Lung (tissue), 12 donors: ENCODE results near the gene STK40. TPM values are rescaled to one million over a fixed set of nuclear protein-coding genes. Genes with fewer than 3 reads are reported as not detected.

Experiments used
- ATAC-seq: fragments of 200-7000 bp; cut with Tn5 transposase; one replicate; pipeline ENCODE4 v1.9.1; 2020; ENCODE audit warnings: moderate number of reproducible peaks; ENCODE audit not compliant: insufficient read depth, low FRiP score
- DNase-seq, 3 donors: peaks; one replicate each; pipeline ENCODE4 v3.0.0-alpha.2; 2013 to 2017
- H3K27ac ChIP-seq, 2 donors: one replicate each; pipeline ENCODE4 v1.5.1; 2013; ENCODE audit warnings: mild to moderate bottlenecking in 2 of 2, moderate library complexity in 2 of 2, control low read depth in 1 of 2, inconsistent platforms in 1 of 2, low read depth in 1 of 2, low read length in 1 of 2
- H3K27me3 ChIP-seq, 3 donors: one replicate each; pipeline ENCODE4 v1.5.1; 2013; ENCODE audit warnings: low read length in 2 of 3; ENCODE audit not compliant: control insufficient read depth in 3 of 3, insufficient read depth in 3 of 3
- H3K36me3 ChIP-seq, 4 donors: one replicate each; pipeline ENCODE4 v1.5.1; 2013; ENCODE audit warnings: low read length in 4 of 4, mild to moderate bottlenecking in 1 of 4, moderate library complexity in 1 of 4; ENCODE audit not compliant: control insufficient read depth in 4 of 4, insufficient read depth in 4 of 4
- H3K4me1 ChIP-seq, 5 donors: one replicate each; pipeline ENCODE4 v1.5.1; 2013; ENCODE audit warnings: low read length in 5 of 5, mild to moderate bottlenecking in 2 of 5, moderate library complexity in 1 of 5; ENCODE audit not compliant: control insufficient read depth in 5 of 5, insufficient read depth in 5 of 5
- H3K4me3 ChIP-seq: one replicate; pipeline ENCODE4 v1.5.1; 2013; ENCODE audit warnings: mild to moderate bottlenecking, control low read depth, moderate library complexity
- H3K9ac ChIP-seq, 2 donors: one replicate each; pipeline ENCODE4 v1.5.1; 2013; ENCODE audit warnings: low read length in 2 of 2, control low read depth in 1 of 2; ENCODE audit not compliant: insufficient read depth in 1 of 2
- H3K9me3 ChIP-seq, 4 donors: one replicate each; pipeline ENCODE4 v1.5.1; 2013; ENCODE audit warnings: low read length in 3 of 4, mild to moderate bottlenecking in 1 of 4, moderate library complexity in 1 of 4; ENCODE audit not compliant: control insufficient read depth in 4 of 4, insufficient read depth in 3 of 4
- CTCF ChIP-seq: IDR thresholded peaks from 2 replicates; pipeline ENCODE4 v1.5.1; 2012; ENCODE audit warnings: mild to moderate bottlenecking; ENCODE audit errors: control extremely low read depth, extremely low read depth
- WGBS, 2 donors: extraction: QIAGEN DNeasy Blood & Tissue Kit; methylation state at CpG; one replicate each; pipeline ENCODE4 v1.1.7; 2013; 5-methylcytosine and 5-hydroxymethylcytosine counted together
- polyA plus RNA-seq, 2 donors: library from polyadenylated mRNA; stranded (reverse); fragments of 200-250 nt; gene quantifications; one replicate each; pipeline ENCODE4 v1.2.1, GENCODE V29; 2013
- total RNA-seq, 2 donors: library from RNA; depleted of rRNA in 1 of 2; stranded (reverse); fragments of >200 nt in 1 of 2; gene quantifications; one replicate each; pipeline ENCODE4 v1.2.1, GENCODE V29; 2014 to 2021
- donor health status: control.
- donor health status: control.
- donor health status: Bipolar disorder and iron deficiency.
- donor health status: healthy.
- donor health status: DM: yes; HTN: yes; CAD: no.

The STK40 gene
- total and polyA plus RNA-seq, 4 donors = 25.4 to 82.9 (median 48.7) TPM

GRCh38 chr1:36359911-36360550, 25.7 kb downstream of the STK40 start:
- no peaks in the 10 kb centered on the region for H3K27me3 ChIP-seq
- ATAC-seq (no peak), DNase-seq (no peak)
- H3K9me3 ChIP-seq = no peaks in the 10 kb centered on the region
- no peak overlapping the region for H3K4me3 ChIP-seq
- peaks cover 0 to 6% (median 0%) of the 10 kb centered on the region in 5 donors for H3K4me1 ChIP-seq
- 43 to 46% methylated on average over 6 of the region's 6 CpGs for WGBS, 2 donors
- H3K27ac ChIP-seq = peak overlapping the region in 1 of 2 donors; percentile 71
- peaks cover 0 to 43% (median 10%) of the 10 kb centered on the region in 4 donors for H3K36me3 ChIP-seq
- no peak overlapping the region for H3K9ac ChIP-seq
- no peak for TF ChIP-seq CTCF

DNA sequence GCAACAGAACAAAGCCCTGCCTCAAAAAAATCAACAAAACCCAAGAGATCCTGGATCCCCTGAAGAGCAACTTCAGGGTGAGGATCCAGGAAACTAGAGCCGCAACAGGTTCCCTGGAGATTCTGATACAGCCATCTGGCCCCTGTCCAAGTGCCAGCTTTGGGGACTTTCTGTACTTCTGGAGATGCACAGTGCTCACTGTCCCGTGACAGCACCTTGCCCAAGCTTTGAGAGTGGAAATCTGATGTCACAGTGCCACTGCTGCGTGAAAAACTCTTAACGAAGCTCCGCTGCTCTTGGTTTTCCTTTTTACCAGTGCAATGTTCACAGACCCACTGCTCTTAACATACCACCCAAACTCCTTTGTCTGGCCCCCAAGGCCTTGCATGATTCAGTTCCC, 26.3 kb downstream of the STK40 start:
- Histone ChIP-seq H3K9me3 (no peaks in the 10 kb centered on the region), H3K27ac (peak overlapping the region in 1 of 2 donors; percentile 71), H3K27me3 (no peaks in the 10 kb centered on the region), H3K9ac (no peak overlapping the region), H3K4me3 (no peak overlapping the region), H3K36me3 (peaks cover 0 to 50% (median 14%) of the 10 kb centered on the region in 4 donors), H3K4me1 (peaks cover 0 to 6% (median 0%) of the 10 kb centered on the region in 5 donors)
- WGBS, 2 donors = 94 to 99% methylated on average over 5 of the region's 5 CpGs
- no peak for ATAC-seq
- no peak for TF ChIP-seq CTCF
- DNase-seq = no peak

DNA sequence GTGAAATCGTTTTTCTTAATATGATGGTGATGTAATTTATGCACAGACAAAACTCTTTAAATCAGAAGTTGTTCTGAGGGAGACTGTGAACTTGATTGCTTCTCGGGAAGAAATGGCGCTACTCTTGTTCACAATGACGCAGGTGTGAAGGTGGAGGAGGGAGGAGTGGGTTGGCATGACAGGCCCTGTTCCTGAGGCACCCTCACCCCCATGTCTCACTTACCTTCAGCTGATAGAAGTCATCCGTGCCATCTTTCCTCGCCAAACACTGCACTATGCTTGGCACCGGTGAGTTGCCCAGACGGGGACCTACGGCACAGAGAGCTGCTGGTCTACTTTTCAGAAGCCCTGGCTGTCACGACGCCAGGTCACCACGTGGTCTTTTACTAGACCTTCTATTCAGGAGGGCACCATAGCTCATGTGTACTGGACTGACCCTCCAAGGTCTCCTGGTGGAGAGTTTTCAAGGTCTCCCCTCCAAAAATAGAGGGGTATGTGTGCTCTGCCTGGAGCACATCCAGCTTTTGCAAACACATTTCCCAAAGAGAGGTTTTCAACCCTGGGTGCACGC, 27.1 kb downstream of the STK40 start:
- H3K27ac ChIP-seq = no peak overlapping the region
- ATAC-seq = no peak
- H3K36me3 ChIP-seq = peaks cover 0 to 55% (median 14%) of the 10 kb centered on the region in 4 donors

More for the DNA sequence above, 27.1 kb downstream of the STK40 start:
- DNase-seq = no peak
- no peak overlapping the region for H3K9ac ChIP-seq
- no peak for TF ChIP-seq CTCF
- no peaks in the 10 kb centered on the region for H3K9me3 ChIP-seq
- 93 to 94% methylated on average over 13 of the region's 13 CpGs for WGBS, 2 donors
- no peak overlapping the region for H3K4me3 ChIP-seq
- H3K4me1 ChIP-seq = peaks cover 0 to 6% (median 0%) of the 10 kb centered on the region in 5 donors
- H3K27me3 ChIP-seq = no peaks in the 10 kb centered on the region
